Caco-2 (cell line): Measurements from ENCODE around the gene USP17L26. TPM values are rescaled to one million over a fixed set of nuclear protein-coding genes. Genes with fewer than 3 reads are reported as not detected.
"Not testable (repeated sequence)": the region's sequence is repeated elsewhere in the genome, so short reads cannot be mapped to it uniquely, and the experiment has no call there.

Experiments used
- Bru-seq: library from RNA; stranded (reverse); fragments of 400-500 nt; gene quantifications from one replicate; lab custom pipeline; 2021; lab: Mats Ljungman, UMichigan
- BruChase-seq, 2 experiments: library from RNA; stranded (reverse); fragments of 400-500 nt; gene quantifications; one replicate each; lab custom pipeline; 2021; lab: Mats Ljungman, UMichigan
- BruUV-seq: library from RNA; stranded (reverse); fragments of 400-500 nt; replicated peaks from 2 replicates; lab custom pipeline; 2021; lab: Mats Ljungman, UMichigan
- CTCF ChIA-PET: fragments of 300-600 bp; sonication (Branson Sonifier 250); formaldehyde crosslinking; loops from one replicate; lab custom pipeline; 2022; ENCODE audit warnings: antibody characterized with exemption; lab: Charles Lee
- POLR2A ChIA-PET: fragments of 300-600 bp; sonication (Branson Sonifier 250); formaldehyde crosslinking; loops from one replicate; lab custom pipeline; 2022; ENCODE audit warnings: antibody characterized with exemption; lab: Charles Lee
- DNase-seq, 2 experiments: peaks; one replicate each; pipeline versions ENCODE4 v3.0.0 to v3.0.0-alpha.2; 2020 to 2022
- H3K27me3 ChIP-seq: replicated peaks from 2 replicates; pipeline ENCODE4 v1.6.0; 2011; ENCODE audit warnings: low read length; ENCODE audit not compliant: control insufficient read depth, insufficient read depth
- H3K36me3 ChIP-seq: 2 replicates; pipeline ENCODE4 v1.5.1; 2011; ENCODE audit warnings: low read length; ENCODE audit not compliant: control insufficient read depth, insufficient read depth
- H3K4me1 ChIP-seq: fragments of 250-450 bp; sonication (Bioruptor Pico); 2 replicates; pipeline ENCODE4 v1.5.1; 2020; ENCODE audit warnings: mild to moderate bottlenecking
- H3K4me3 ChIP-seq: 2 replicates; pipeline ENCODE4 v1.5.1; 2011; ENCODE audit warnings: low read depth, mild to moderate bottlenecking, control low read depth, low read length
- H3K9me3 ChIP-seq: fragments of 250-450 bp; sonication (Bioruptor Pico); 2 replicates; pipeline ENCODE4 v1.5.1; 2020; ENCODE audit warnings: mild to moderate bottlenecking, moderate library complexity
- H3K27ac Mint-ChIP-seq: one replicate; pipeline ENCODE4 v1.8.0; 2022; ENCODE audit warnings: mixed read lengths; ENCODE audit not compliant: unreplicated experiment
- H3K27me3 Mint-ChIP-seq: one replicate; pipeline ENCODE4 v1.8.0; 2022; ENCODE audit warnings: mixed read lengths; ENCODE audit not compliant: insufficient read depth, unreplicated experiment
- H3K36me3 Mint-ChIP-seq: one replicate; pipeline ENCODE4 v1.8.0; 2022; ENCODE audit warnings: mild to moderate bottlenecking, mixed read lengths; ENCODE audit not compliant: insufficient read depth, unreplicated experiment
- H3K4me1 Mint-ChIP-seq: one replicate; pipeline ENCODE4 v1.8.0; 2022; ENCODE audit warnings: low read depth, mixed read lengths; ENCODE audit not compliant: unreplicated experiment
- H3K4me3 Mint-ChIP-seq: one replicate; pipeline ENCODE4 v1.8.0; 2022; ENCODE audit warnings: mild to moderate bottlenecking, moderate library complexity, mixed read lengths; ENCODE audit not compliant: unreplicated experiment
- H3K9me3 Mint-ChIP-seq: one replicate; pipeline ENCODE4 v1.8.0; 2022; ENCODE audit warnings: mixed read lengths; ENCODE audit not compliant: unreplicated experiment
- intact Hi-C: fragments of 100-400 bp; cut with micrococcal nuclease; formaldehyde crosslinking; loops from one replicate; pipeline ENCODE4 v1.10.0; 2022; ENCODE audit not compliant: unreplicated experiment
- long read RNA-seq: library from polyadenylated mRNA; stranded (forward); transcript quantifications from one replicate; pipeline ENCODE4 v2.0.0, GENCODE V29; 2022
- total RNA-seq: library from RNA; stranded (reverse); gene quantifications from 2 replicates; pipeline ENCODE4 v1.2.3, GENCODE V29; 2022

Gene USP17L26
- not detected in 2 replicates for total RNA-seq
- Bru-seq, nascent RNA, result not detected
- not detected for BruChase-seq, experiment 1, labeled RNA remaining after a 2-hour chase
- BruChase-seq, experiment 2, labeled RNA remaining after a 6-hour chase, result not detected
- long read RNA-seq, result 0 reads

DNA sequence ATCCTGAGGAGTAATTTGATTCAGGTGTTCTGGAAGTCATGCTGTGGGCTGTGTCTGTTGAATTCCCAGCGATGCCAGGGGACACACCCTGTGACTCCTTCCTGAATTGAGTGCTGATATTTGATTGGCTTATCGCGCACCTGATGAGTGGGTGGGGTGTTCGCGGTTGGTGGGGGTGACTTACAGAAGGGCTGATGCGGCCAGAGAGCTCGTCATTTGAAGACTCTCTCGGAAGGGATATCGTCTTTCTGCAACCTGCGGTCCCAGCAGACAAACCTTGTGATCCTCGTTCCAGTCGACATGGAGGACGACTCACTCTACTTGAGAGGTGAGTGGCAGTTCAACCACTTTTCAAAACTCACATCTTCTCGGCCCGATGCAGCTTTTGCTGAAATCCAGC lies at the start of gene USP17L26:
Gene USP17L26, plus strand, starts transcription at position 301 of the 400 bp plus-strand sequence. Its CDS starts 0 bp downstream, at position 301.
- H3K9me3 Mint-ChIP-seq, DNase-seq, CTCF ChIA-PET, H3K9me3 ChIP-seq, H3K4me3 ChIP-seq, H3K27me3 Mint-ChIP-seq, H3K36me3 Mint-ChIP-seq, H3K4me3 Mint-ChIP-seq, intact Hi-C loops, H3K27ac Mint-ChIP-seq, POLR2A ChIA-PET, H3K36me3 ChIP-seq, H3K4me1 Mint-ChIP-seq, H3K27me3 ChIP-seq, BruUV-seq, H3K4me1 ChIP-seq: not testable (repeated sequence)

DNA sequence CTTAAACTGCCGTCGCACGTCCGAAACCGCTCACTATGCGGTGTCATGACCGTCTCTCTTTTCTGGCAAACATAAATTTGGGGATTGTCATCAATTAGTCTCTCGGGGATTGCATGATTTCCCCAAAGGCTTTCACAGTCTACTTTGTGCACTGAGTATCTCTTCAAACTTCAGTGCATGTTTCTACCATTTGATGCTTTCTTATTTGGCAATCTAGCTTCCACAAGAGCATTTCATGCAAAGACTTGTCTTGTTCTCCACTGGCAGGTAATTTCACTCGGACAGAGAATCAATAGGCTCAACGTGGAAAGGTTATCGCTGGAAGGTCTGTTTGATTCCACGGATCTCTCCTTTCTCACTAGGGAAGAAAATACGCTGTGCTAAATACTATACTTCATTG lies 10.3 kb upstream of the USP17L26 start:
- intact Hi-C loops, H3K4me3 ChIP-seq, DNase-seq, H3K4me3 Mint-ChIP-seq, H3K4me1 ChIP-seq, BruUV-seq, H3K9me3 Mint-ChIP-seq, H3K27ac Mint-ChIP-seq, H3K27me3 Mint-ChIP-seq, H3K36me3 Mint-ChIP-seq, CTCF ChIA-PET, POLR2A ChIA-PET, H3K9me3 ChIP-seq, H3K4me1 Mint-ChIP-seq, H3K27me3 ChIP-seq, H3K36me3 ChIP-seq: not testable (repeated sequence)

GRCh38 chr4:9324865-9325264 lies 9.6 kb upstream of the USP17L26 start, which contains the start of gene USP17L24:
USP17L24 (plus strand) TSS chr4:9325165; CDS start chr4:9325165, 0 bp downstream.
- CTCF ChIA-PET, H3K4me1 Mint-ChIP-seq, H3K9me3 Mint-ChIP-seq, BruUV-seq, H3K4me3 Mint-ChIP-seq, H3K4me3 ChIP-seq, H3K36me3 ChIP-seq, H3K27me3 ChIP-seq, H3K27me3 Mint-ChIP-seq, intact Hi-C loops, H3K9me3 ChIP-seq, POLR2A ChIA-PET, DNase-seq, H3K4me1 ChIP-seq, H3K36me3 Mint-ChIP-seq, H3K27ac Mint-ChIP-seq: not testable (repeated sequence)

GRCh38 chr4:9329611-9330010 lies 4.8 kb upstream of the USP17L26 start, which contains the start of gene USP17L25:
USP17L25 (plus strand) TSS chr4:9329911; CDS start chr4:9329911, 0 bp downstream.
- H3K36me3 Mint-ChIP-seq, H3K4me1 ChIP-seq, POLR2A ChIA-PET, H3K27me3 ChIP-seq, H3K4me3 ChIP-seq, DNase-seq, H3K4me3 Mint-ChIP-seq, BruUV-seq, CTCF ChIA-PET, H3K27me3 Mint-ChIP-seq, H3K27ac Mint-ChIP-seq, H3K9me3 ChIP-seq, H3K4me1 Mint-ChIP-seq, H3K9me3 Mint-ChIP-seq, H3K36me3 ChIP-seq, intact Hi-C loops: not testable (repeated sequence)

DNA sequence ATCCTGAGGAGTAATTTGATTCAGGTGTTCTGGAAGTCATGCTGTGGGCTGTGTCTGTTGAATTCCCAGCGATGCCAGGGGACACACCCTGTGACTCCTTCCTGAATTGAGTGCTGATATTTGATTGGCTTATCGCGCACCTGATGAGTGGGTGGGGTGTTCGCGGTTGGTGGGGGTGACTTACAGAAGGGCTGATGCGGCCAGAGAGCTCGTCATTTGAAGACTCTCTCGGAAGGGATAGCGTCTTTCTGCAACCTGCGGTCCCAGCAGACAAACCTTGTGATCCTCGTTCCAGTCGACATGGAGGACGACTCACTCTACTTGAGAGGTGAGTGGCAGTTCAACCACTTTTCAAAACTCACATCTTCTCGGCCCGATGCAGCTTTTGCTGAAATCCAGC lies 4.6 kb downstream of the USP17L26 start, which contains the start of gene USP17L5:
Gene USP17L5, plus strand, starts transcription at position 301 of the 400 bp plus-strand sequence. Its CDS starts 0 bp downstream, at position 301.
- H3K9me3 Mint-ChIP-seq, H3K4me1 ChIP-seq, H3K4me3 Mint-ChIP-seq, H3K36me3 ChIP-seq, CTCF ChIA-PET, H3K27ac Mint-ChIP-seq, H3K36me3 Mint-ChIP-seq, DNase-seq, H3K27me3 Mint-ChIP-seq, H3K9me3 ChIP-seq, POLR2A ChIA-PET, intact Hi-C loops, BruUV-seq, H3K4me3 ChIP-seq, H3K4me1 Mint-ChIP-seq, H3K27me3 ChIP-seq: not testable (repeated sequence)

GRCh38 chr4:9343848-9344247 lies 9.4 kb downstream of the USP17L26 start, which contains the start of gene USP17L27:
USP17L27 (plus strand) TSS chr4:9344148; CDS start chr4:9344148, 0 bp downstream.
- H3K4me3 Mint-ChIP-seq, POLR2A ChIA-PET, H3K9me3 Mint-ChIP-seq, H3K36me3 ChIP-seq, DNase-seq, H3K27ac Mint-ChIP-seq, H3K4me1 Mint-ChIP-seq, CTCF ChIA-PET, H3K9me3 ChIP-seq, H3K4me3 ChIP-seq, BruUV-seq, H3K27me3 Mint-ChIP-seq, H3K4me1 ChIP-seq, intact Hi-C loops, H3K27me3 ChIP-seq, H3K36me3 Mint-ChIP-seq: not testable (repeated sequence)

DNA sequence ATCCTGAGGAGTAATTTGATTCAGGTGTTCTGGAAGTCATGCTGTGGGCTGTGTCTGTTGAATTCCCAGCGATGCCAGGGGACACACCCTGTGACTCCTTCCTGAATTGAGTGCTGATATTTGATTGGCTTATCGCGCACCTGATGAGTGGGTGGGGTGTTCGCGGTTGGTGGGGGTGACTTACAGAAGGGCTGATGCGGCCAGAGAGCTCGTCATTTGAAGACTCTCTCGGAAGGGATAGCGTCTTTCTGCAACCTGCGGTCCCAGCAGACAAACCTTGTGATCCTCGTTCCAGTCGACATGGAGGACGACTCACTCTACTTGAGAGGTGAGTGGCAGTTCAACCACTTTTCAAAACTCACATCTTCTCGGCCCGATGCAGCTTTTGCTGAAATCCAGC lies 14.1 kb downstream of the USP17L26 start, which contains the start of gene USP17L28:
Gene USP17L28, plus strand, starts transcription at position 301 of the 400 bp plus-strand sequence. Its CDS starts 0 bp downstream, at position 301.
- H3K9me3 Mint-ChIP-seq, POLR2A ChIA-PET, H3K4me3 Mint-ChIP-seq, H3K4me1 ChIP-seq, H3K27ac Mint-ChIP-seq, H3K4me3 ChIP-seq, H3K36me3 Mint-ChIP-seq, H3K4me1 Mint-ChIP-seq, H3K36me3 ChIP-seq, H3K27me3 Mint-ChIP-seq, H3K27me3 ChIP-seq, DNase-seq, intact Hi-C loops, BruUV-seq, CTCF ChIA-PET, H3K9me3 ChIP-seq: not testable (repeated sequence)
